ENCODE data around the gene COPG2. TPM values are rescaled to one million over a fixed set of nuclear protein-coding genes. Genes with fewer than 3 reads are reported as not detected.

COPG2 gene
- total RNA-seq, 1 experiment from 2014 or later, result 13.9 TPM

DNA sequence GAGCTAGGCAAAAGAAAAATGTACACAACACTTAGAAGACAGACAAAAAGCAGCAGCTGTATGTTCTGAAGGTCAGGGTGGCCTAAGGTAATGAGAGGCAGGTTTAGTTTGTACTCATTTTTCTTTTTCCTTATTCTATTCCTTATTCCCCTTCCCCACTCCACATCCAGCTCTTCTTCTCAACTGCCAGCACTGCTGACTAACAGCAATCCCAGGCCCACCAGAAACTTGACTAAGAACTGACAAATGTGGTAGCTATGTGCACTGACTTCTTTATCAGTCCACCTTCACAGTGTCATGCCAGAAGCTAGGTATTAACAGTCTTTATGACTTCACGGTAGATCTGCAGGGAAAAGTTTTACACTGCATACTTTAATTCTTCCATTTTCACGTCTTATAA, 6.1 kb downstream of the COPG2 start:
- H3K9me3 ChIP-seq, result no peaks in the 10 kb centered on the region
- no peaks in the 10 kb centered on the region for H3K36me3 ChIP-seq (ENCODE audit: control insufficient read depth, insufficient read depth, low read length)
- no peak for DNase-seq
- Mint-ChIP-seq H3K9me3 (ENCODE audit: unreplicated experiment) (no peaks in the 10 kb centered on the region), H3K36me3 (ENCODE audit: insufficient read depth, unreplicated experiment) (no peaks in the 10 kb centered on the region), H3K27ac (ENCODE audit: unreplicated experiment) (no peak overlapping the region), H3K27me3 (ENCODE audit: insufficient read depth, unreplicated experiment) (no peaks in the 10 kb centered on the region), H3K4me3 (ENCODE audit: unreplicated experiment) (no peak overlapping the region), H3K4me1 (ENCODE audit: low read depth, unreplicated experiment) (peaks cover under 1% of the 10 kb centered on the region)
- H3K4me1 ChIP-seq, result no peaks in the 10 kb centered on the region
- ChIA-PET CTCF (no interaction called here), POLR2A (no interaction called here)
- no peaks in the 10 kb centered on the region for H3K27me3 ChIP-seq (replicated peaks; ENCODE audit: control insufficient read depth, insufficient read depth, low read length)
- TF ChIP-seq, protein P1, sequence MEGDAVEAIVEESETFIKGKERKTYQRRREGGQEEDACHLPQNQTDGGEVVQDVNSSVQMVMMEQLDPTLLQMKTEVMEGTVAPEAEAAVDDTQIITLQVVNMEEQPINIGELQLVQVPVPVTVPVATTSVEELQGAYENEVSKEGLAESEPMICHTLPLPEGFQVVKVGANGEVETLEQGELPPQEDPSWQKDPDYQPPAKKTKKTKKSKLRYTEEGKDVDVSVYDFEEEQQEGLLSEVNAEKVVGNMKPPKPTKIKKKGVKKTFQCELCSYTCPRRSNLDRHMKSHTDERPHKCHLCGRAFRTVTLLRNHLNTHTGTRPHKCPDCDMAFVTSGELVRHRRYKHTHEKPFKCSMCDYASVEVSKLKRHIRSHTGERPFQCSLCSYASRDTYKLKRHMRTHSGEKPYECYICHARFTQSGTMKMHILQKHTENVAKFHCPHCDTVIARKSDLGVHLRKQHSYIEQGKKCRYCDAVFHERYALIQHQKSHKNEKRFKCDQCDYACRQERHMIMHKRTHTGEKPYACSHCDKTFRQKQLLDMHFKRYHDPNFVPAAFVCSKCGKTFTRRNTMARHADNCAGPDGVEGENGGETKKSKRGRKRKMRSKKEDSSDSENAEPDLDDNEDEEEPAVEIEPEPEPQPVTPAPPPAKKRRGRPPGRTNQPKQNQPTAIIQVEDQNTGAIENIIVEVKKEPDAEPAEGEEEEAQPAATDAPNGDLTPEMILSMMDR (IDR thresholded peaks at IDR 0.05; ENCODE audit: insufficient read depth in 1 of 2, low read depth in 1 of 2, low read length in 1 of 2, severe bottlenecking in 1 of 2, unreplicated experiment in 1 of 2), result no peak
- H3K4me3 ChIP-seq (ENCODE audit: low read depth, low read length), result no peak overlapping the region
- intact Hi-C loops (cut with micrococcal nuclease; ENCODE audit: unreplicated experiment), result no loop called here
- no TSS peak for BruUV-seq (replicated peaks)

DNA sequence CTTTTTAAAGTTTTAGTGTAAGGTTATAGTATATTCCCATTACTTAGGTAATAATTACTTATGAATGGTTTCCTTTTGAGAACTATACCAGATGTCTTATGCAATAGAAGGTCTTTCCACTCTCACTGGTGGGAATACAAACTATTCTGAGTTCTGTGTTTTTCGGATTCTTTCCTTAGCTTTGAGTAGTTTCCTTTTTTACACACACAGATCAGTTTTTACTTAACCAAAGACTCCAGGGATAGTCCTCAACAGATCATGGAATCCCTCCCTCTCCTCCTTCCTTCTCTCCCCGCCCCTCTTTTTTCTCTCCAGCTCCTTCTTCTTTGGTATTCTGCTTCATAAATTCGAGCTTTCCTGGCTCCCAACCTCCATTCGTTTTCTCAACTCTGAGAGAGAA, 13.3 kb downstream of the COPG2 start:
- Mint-ChIP-seq H3K4me3 (ENCODE audit: unreplicated experiment) (no peak overlapping the region), H3K27me3 (ENCODE audit: insufficient read depth, unreplicated experiment) (no peaks in the 10 kb centered on the region), H3K4me1 (ENCODE audit: low read depth, unreplicated experiment) (no peaks in the 10 kb centered on the region), H3K27ac (ENCODE audit: unreplicated experiment) (no peak overlapping the region), H3K9me3 (ENCODE audit: unreplicated experiment) (no peaks in the 10 kb centered on the region), H3K36me3 (ENCODE audit: insufficient read depth, unreplicated experiment) (no peaks in the 10 kb centered on the region)
- DNase-seq, result no peak
- no TSS peak for BruUV-seq (replicated peaks)
- POLR2A ChIA-PET, result interaction anchor here (0.6 kb wide), 2 partner anchors 105 to 168 kb away, joined by 3 to 4 read pairs; no protein-coding TSS in a partner anchor
- no peak overlapping the region for H3K4me3 ChIP-seq (ENCODE audit: low read depth, low read length)
- TF ChIP-seq, protein P1 (IDR thresholded peaks at IDR 0.05; ENCODE audit: insufficient read depth in 1 of 2, low read depth in 1 of 2, low read length in 1 of 2, severe bottlenecking in 1 of 2, unreplicated experiment in 1 of 2), result no peak
- no peaks in the 10 kb centered on the region for H3K36me3 ChIP-seq (ENCODE audit: control insufficient read depth, insufficient read depth, low read length)
- H3K9me3 ChIP-seq, result no peaks in the 10 kb centered on the region
- H3K27me3 ChIP-seq (replicated peaks; ENCODE audit: control insufficient read depth, insufficient read depth, low read length), result no peaks in the 10 kb centered on the region
- intact Hi-C loops (cut with micrococcal nuclease; ENCODE audit: unreplicated experiment), result no loop called here
- no peaks in the 10 kb centered on the region for H3K4me1 ChIP-seq
- CTCF ChIA-PET, result no interaction called here

DNA sequence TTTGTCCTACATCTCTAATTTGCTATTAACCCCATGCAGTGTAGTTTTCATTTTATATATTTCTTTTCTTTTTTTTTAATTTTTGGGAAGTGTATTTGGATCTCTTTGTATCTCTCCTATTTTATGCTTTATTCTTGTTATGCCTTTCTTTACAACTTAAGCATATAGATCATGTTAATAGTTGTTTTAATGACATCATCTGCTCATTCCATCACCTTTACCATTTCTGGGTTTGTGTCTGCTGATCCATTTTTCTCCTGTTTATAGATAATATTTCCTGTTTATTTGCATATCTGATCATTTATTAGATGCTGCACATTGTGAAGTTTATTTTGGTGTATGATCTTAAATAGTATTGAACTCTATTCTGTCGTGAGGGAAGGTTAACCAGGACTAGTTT, 13.7 kb downstream of the COPG2 start:
- no peaks in the 10 kb centered on the region for H3K36me3 Mint-ChIP-seq (ENCODE audit: insufficient read depth, unreplicated experiment)
- Histone ChIP-seq H3K4me1 (no peaks in the 10 kb centered on the region), H3K9me3 (no peaks in the 10 kb centered on the region), H3K36me3 (ENCODE audit: control insufficient read depth, insufficient read depth, low read length) (no peaks in the 10 kb centered on the region), H3K4me3 (ENCODE audit: low read depth, low read length) (no peak overlapping the region), H3K27me3 (replicated peaks; ENCODE audit: control insufficient read depth, insufficient read depth, low read length) (no peaks in the 10 kb centered on the region)
- DNase-seq, result no peak
- H3K4me1 Mint-ChIP-seq (ENCODE audit: low read depth, unreplicated experiment), result no peaks in the 10 kb centered on the region
- no peak overlapping the region for H3K4me3 Mint-ChIP-seq (ENCODE audit: unreplicated experiment)
- ChIA-PET POLR2A (interaction anchor here (0.6 kb wide), 2 partner anchors 104 to 168 kb away, joined by 3 to 4 read pairs; no protein-coding TSS in a partner anchor), CTCF (no interaction called here)
- BruUV-seq (replicated peaks), result no TSS peak
- no peak overlapping the region for H3K27ac Mint-ChIP-seq (ENCODE audit: unreplicated experiment)
- H3K9me3 Mint-ChIP-seq (ENCODE audit: unreplicated experiment), result no peaks in the 10 kb centered on the region
- intact Hi-C loops (cut with micrococcal nuclease; ENCODE audit: unreplicated experiment), result no loop called here
- TF ChIP-seq, protein P1 (IDR thresholded peaks at IDR 0.05; ENCODE audit: insufficient read depth in 1 of 2, low read depth in 1 of 2, low read length in 1 of 2, severe bottlenecking in 1 of 2, unreplicated experiment in 1 of 2), result no peak
- H3K27me3 Mint-ChIP-seq (ENCODE audit: insufficient read depth, unreplicated experiment), result no peaks in the 10 kb centered on the region

Measured in Caco-2 (cell line).